H1 (cell line): ENCODE measurements around the gene UGT1A8.

Experiments used
- EGR1 ChIP-seq: IDR thresholded peaks from 2 replicates; pipeline ENCODE4 v1.6.1; 2011; ENCODE audit warnings: low read depth, low read length, borderline replicate concordance
- POLR2A ChIP-seq, 2 experiments: IDR thresholded peaks; 1 replicate in 1 of 2; 2 replicates in 1 of 2; pipeline ENCODE4 v1.6.1; 2011; ENCODE audit warnings: low read depth in 2 of 2, low read length in 2 of 2, mild to moderate bottlenecking in 2 of 2; ENCODE audit errors: control extremely low read depth in 1 of 2
- POLR2AphosphoS5 ChIP-seq: IDR thresholded peaks from 2 replicates; pipeline ENCODE4 v1.6.1; 2011; ENCODE audit warnings: low read depth, low read length
- SIN3A ChIP-seq, 2 experiments: IDR thresholded peaks in 1 of 2; conservative IDR thresholded peaks in 1 of 2; 2 replicates each; pipeline ENCODE4 v1.6.1; 2011 to 2012; ENCODE audit warnings: low read length in 2 of 2, improper control_type of control experiment in 1 of 2, low read depth in 1 of 2, mild to moderate bottlenecking in 1 of 2
- SUZ12 ChIP-seq: fragments of 200-600 bp; sonication (generic); IDR thresholded peaks from 2 replicates; pipeline ENCODE4 v1.6.1; 2012; ENCODE audit warnings: mild to moderate bottlenecking, inconsistent platforms, low read length, moderate library complexity, mixed read lengths
- TAF1 ChIP-seq: IDR thresholded peaks from 2 replicates; pipeline ENCODE4 v1.6.1; 2011; ENCODE audit warnings: mild to moderate bottlenecking, low read depth, low read length
- TF ChIP-seq, protein P1 (sequence below), 3 experiments: IDR thresholded peaks; 1 replicate in 2 of 3; 2 replicates in 1 of 3; pipeline versions ENCODE4 v1.5.1 to v1.6.1; 2011; ENCODE audit warnings: low read length in 3 of 3, mild to moderate bottlenecking in 3 of 3, inconsistent platforms in 2 of 3, low read depth in 1 of 3, moderate library complexity in 1 of 3; ENCODE audit not compliant: insufficient read depth in 1 of 3; ENCODE audit errors: control extremely low read depth in 1 of 3

DNA sequence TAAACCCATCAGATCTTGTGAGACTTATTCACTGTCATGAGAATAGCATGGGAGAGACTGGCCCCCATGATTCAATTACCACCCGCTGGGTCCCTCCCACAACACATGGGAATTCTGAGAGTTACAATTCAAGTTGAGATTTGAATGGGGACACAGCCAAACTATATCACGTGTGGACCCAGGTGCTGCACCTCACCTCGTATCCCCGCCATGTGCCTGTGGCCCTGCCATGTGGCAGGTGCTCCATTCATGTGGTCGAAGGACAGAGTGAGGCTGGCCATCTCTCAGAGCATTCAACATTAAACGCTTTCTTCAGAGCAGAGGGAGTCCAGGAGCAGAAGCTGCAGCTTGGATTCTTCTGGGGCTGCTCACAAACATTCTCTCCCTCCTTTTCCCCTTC lies 193.0 kb downstream of the UGT1A8 start:
- no peak for TF ChIP-seq EGR1
- TF ChIP-seq SIN3A (conservative IDR thresholded peaks at IDR 0.05 in 1 of 2, IDR thresholded peaks at IDR 0.05 in 1 of 2; ENCODE audit: low read depth in 1 of 2, low read length in 2 of 2) = no peak
- TF ChIP-seq, protein P1, sequence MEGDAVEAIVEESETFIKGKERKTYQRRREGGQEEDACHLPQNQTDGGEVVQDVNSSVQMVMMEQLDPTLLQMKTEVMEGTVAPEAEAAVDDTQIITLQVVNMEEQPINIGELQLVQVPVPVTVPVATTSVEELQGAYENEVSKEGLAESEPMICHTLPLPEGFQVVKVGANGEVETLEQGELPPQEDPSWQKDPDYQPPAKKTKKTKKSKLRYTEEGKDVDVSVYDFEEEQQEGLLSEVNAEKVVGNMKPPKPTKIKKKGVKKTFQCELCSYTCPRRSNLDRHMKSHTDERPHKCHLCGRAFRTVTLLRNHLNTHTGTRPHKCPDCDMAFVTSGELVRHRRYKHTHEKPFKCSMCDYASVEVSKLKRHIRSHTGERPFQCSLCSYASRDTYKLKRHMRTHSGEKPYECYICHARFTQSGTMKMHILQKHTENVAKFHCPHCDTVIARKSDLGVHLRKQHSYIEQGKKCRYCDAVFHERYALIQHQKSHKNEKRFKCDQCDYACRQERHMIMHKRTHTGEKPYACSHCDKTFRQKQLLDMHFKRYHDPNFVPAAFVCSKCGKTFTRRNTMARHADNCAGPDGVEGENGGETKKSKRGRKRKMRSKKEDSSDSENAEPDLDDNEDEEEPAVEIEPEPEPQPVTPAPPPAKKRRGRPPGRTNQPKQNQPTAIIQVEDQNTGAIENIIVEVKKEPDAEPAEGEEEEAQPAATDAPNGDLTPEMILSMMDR (IDR thresholded peaks at IDR 0.05; ENCODE audit: control extremely low read depth in 1 of 3, insufficient read depth in 1 of 3, low read depth in 1 of 3, low read length in 3 of 3) = no peak
- TF ChIP-seq TAF1 = no peak
- TF ChIP-seq SUZ12 = no peak
- TF ChIP-seq POLR2AphosphoS5 = no peak
- no peak for TF ChIP-seq POLR2A (IDR thresholded peaks at IDR 0.05; ENCODE audit: control extremely low read depth in 1 of 2, low read depth in 2 of 2, low read length in 2 of 2)
